ENCODE results near the gene GPR161. TPM values are rescaled to one million over a fixed set of nuclear protein-coding genes. Genes with fewer than 3 reads are reported as not detected.

The GPR161 gene
- total RNA-seq, 1 donor from 2014 or later: 11.9 TPM

DNA sequence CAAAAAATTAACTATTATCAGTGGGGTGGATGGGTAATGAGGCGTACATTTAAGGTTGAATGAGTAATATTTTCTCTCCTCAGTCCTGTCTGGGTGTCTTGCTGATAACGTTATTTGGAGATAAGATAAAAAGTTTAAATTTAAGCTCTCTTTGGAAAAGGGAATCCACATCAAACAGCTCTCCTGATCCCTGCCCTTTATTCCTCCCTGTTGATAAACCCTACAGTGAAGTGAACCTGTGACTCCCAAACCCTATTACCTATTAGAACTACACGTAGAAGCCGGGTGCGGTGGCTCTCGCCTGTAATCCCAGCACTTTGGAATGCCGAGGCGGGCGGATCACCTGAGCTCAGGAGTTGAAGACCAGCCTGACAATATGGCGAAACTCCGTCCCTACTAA lies 9.9 kb upstream of the GPR161 start:
- DNase-seq (ENCODE audit: low read depth in 2 of 2): no peak

DNA sequence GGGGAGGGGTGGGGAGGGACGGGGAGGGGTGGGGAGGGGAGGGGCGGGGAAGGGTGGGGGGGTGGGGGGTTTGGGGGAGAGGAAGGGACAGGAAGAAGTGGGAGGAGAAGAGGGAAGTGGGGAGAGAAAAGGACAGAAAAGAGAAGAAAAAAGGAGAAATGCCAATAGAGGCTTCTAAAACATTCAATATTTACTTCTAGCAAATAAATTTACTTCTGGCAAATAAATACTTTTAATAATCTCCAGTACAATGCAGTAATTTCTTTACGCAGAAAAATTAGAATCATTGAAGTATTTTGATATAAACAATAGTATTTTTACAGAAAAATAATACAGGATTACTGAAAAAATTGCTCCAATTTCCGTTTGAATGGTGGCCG lies 9.4 kb upstream of the GPR161 start:
- DNase-seq (ENCODE audit: low read depth in 2 of 2): no peak

DNA sequence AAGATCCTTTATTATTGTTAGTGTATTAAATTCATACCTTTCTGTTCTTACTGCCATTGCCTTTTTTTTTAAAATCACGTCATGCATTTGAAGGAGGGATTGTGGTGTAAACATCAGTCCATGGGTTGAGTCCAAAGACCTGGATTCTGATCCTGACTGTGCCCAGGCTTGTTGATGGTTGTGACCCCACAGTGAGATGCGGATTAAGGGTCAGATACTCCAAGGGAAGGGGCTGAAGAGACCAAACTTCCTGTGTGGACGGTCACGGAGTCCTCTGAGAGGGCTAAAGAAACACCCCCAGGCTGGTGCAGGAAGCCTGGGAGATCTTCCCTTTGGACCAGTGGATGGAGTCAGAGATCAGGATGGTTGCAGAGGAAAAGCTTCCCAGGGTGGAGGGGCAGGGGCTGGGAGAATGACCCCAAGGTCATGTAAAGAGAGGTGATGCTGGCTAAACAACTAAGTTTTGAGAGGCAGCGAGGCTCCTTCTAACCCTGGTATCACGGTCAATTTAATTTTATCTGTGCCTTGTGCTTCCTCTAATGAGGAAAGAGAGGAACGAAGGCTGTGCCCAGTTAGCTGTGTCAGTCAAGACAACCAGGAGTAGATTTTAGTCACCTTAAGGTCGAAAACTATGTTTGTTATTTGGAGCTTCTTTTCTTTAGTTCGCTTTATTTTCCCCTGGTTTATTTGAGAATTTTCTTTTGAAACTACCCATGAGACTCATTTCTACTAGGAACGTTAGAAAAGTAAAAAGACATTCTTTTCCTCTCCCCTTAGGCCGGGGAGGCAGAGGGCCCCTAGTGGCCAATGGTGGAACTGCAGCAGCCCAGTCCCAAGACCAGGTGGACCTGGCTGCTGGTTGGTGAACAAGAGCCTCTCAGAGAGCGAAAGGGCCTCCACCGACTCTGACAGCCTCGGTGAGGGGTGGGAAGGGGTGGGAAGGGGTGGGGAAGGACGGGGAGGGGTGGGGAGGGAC lies 8.7 kb upstream of the GPR161 start:
- peak; percentile 52 to 85 for DNase-seq (ENCODE audit: low read depth in 2 of 2)

DNA sequence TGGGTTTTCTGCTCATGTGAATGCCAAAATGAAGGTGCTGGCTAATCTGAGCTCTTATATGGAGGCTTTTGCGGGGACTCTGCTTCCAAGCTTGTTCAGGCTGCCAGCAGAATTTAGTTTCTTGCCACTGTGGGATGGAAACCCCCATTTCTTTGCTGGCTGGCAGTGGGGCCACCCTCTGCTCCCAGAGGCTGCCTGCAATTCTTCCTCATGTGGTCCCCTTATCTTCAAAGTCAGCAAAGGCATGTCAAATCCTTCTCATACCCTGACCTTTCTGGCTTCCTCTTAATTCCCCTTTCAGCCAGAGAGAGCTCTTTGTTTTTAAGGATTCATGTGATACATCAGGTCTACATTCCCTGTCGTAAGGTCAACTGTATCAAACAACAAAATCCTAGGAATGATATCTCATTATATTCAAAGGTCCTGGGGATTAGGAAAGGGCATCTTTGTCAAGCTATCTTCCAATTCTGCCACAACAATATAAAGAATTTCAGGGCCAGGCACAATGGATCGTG lies 5.2 kb upstream of the GPR161 start:
- no peak for DNase-seq (ENCODE audit: low read depth in 2 of 2)

DNA sequence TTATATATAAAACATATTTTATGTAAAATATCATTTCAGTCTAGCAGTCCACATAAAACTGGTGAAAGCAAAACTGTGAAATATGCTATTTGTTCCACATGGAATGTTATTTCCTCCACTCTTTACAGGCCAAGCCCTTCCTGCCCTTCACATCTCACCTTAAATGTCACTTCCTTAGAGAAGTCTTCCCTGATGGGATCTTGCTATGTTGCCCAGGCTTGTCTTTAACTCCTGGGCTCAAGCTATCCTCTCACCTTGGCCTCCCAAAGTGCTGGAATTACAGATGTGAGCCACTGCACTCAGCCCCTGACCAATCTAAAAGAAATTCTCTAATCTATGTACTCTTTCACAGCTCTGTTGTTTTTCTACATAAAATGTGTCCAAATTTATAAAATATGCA lies 2.3 kb upstream of the GPR161 start:
- no peak for DNase-seq (ENCODE audit: low read depth in 2 of 2)

DNA sequence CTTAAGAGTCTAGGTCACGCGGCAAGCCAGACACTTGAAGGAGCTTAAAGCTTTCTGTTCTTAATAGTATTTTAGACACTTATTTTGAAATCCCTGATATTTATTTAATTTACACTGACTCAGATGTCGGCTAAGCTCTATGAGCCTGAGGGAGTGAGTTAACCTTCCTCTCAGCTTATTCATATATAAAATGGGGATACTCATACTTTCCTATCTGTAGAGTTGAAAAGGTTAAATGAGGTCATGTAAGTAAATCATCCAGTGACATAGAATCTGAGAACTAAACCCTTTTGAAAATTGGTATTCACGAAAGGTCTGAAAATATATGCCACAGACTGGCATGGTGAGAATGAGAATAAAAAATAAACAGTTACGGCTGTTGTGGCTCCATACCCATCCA lies 1.4 kb upstream of the GPR161 start:
- no peak for DNase-seq (ENCODE audit: low read depth in 2 of 2)

DNA sequence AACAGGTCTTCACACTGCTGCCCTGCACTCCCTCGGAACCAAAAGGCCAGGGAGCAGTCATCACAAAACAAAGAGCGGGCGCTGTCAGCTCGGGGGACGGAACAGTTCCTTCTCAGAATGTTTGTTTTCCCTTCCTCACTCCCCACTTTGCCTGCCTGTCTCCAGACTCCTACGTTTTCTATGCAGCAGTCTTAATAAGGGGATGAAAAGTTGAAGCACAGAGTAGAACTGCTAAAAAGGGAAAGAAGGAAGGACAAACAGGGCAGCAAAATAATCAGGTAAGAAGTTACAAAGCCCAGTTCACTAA lies 738 bp upstream of the GPR161 start:
- no peak for DNase-seq (ENCODE audit: low read depth in 2 of 2)

DNA sequence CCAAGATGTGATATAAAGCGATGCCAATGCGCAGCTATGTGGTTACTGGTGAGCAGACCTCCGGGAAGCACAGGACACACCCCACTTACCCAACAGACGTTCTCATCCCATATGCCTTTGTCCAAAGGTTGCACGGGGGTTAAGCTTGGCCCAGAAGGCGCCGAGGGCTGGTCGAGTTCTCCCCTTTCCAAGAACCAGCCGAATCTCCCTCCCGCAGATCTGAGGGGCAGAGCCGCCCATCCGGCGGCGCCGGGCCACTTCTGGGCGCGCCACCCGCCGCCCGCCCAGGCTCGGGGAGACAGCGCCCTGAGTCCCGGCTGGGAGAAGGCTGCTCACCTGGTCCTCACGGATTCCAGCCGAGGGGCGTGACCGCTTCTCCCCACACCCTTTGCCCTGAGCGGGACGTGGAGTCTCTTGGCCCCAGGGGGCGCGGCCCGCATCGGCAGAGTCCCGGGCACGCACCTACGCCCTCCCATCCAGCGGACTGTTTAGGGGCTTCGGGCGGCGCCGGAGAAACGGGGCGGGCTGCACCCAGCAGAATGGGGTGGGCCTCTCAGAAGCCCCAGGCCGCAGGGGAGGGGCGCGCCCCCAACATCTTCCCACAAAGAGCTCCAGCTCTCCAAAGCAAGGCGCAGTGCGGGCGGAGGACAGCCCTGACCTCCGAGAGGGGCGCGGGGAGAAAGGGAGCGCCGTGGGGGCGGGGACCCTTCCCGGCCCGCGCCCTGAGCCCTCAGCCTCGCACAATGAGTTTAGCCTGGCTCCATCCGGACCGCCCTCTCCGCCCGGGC lies 615 bp downstream of the GPR161 start:
- DNase-seq (ENCODE audit: low read depth in 2 of 2): peak in 1 of 2 donors; percentile 15

DNA sequence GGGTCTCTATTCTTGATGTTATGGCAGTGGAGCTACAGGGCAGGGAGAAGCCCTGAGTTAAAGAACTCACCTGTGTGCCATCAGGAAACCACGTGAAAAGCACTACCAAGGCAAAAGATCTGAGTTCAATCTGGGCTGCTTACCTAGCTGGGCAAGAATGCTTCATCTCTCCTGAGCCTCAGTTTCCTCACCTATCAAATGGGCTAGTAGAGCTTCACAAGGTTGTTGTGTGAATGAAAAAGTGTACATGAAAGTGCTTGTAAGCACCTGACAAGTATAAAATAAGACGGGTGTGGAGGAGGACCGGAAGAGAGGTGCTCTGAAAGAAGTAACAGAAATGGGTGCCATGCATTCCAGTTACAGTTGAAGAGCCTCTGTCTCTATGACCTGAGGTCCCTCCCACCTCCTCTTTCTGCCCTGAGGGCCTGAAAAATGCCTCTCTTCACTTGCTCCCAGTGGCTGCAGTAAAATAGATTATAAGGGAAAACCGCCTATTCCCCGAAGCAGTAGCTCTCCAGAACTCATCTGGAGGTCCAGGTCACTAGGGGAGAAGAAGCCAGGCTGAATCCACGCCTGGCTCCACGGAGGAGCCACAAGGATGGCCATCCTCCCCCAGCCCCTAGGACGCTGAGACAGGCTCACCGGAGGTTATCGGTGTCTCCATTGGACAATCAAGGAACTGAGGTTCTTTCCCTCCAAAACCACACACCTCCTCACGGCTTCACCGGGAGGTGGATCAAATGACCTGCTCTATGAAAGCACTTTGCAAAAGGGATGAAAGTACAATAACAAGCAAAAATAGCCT lies 1.4 kb downstream of the GPR161 start:
- no peak for DNase-seq (ENCODE audit: low read depth in 2 of 2)

DNA sequence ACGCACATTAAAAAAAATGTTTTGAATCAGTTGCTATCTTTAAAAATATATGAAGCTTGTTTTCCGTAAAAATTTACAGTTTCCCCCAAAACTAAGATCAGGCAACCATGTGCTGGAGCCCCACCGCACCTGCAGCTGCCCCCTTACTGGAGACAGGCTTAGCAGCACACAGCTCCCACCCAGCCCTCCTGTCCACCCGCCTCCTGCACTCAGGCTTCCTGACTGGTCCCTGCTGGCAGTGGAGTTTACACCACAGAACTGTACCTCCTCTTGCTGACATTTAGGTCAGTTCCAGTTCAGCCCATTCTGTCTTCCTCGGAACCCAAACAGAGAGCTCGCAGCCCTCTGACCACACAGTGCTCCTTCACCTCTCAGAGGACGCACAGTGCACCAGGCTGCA lies 2.1 kb downstream of the GPR161 start:
- DNase-seq (ENCODE audit: low read depth in 2 of 2): no peak

DNA sequence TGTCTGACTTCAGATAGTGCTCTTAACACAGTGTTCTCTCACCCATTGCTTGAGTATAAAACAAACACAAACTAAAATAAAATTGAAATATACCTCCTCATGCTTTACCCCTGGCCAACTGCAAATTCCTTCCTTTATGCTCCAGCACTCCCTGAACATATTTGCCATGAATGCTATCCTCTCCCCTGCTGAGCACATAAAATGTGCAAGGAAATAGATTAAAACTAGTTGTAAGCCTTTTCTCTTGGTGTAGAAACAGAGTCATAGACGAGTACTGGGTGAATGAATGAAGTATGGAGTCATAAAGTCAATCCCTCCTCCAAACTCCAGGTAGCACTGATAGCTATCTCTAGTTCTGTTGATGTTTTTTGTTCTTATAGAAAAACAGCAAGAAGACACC lies 2.6 kb downstream of the GPR161 start:
- DNase-seq (ENCODE audit: low read depth in 2 of 2): no peak

DNA sequence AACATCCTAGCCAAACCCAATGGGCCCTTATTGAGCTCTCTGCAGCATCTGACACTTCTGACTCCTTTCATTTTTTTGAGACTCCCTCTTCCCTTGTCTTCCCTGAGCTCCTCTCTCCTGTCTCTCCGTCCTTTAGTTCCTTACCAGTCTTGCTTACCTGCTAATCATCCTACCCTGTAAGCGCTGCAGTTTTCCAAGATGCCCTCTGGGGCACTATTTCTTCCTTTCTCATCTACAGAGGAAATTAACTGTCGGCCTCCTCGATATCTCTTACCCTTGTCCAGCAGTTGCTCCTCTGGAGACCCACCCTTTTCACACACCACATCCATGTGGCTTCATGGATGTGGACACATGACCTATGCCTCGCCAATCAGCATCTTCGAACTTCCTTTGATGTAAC lies 6.8 kb downstream of the GPR161 start:
- no peak for DNase-seq (ENCODE audit: low read depth in 2 of 2)

DNA sequence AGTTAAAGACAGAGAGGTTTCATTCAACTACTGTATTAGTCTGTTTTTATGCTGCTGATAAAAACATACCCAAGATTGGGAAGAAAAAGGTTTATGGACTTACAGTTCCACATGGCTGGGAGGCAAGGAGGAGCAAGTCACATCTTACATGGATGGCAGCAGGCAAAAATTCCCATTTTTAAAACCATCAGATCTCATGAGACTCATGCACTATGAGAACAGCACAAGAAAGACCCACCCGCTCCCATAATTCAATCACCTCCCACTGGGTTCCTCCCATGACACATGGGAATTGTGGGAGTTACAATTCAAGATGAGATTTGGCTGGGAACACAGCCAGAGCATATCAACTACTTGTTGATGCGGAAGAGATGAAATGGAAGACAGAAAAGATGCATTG lies 9.2 kb downstream of the GPR161 start:
- DNase-seq (ENCODE audit: low read depth in 2 of 2): no peak

DNA sequence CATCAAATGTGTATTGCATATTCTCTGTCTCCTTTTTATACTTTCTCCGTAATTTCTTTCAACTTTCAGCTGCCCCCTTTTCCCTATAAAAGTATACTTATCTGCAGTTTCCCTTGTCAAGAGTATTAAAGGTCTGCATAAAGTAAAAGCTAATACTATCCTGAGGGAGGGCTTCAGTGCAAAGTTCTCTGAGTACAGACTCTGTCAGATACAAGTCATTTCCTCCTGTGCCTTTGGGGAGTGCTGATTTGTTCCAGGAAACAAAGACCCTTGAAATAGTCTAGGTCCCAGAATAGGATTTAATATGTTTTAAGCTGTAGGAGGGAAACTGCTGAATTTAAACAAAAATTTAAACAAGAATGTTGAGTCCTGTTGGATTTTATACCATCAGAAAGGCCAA lies 11.7 kb downstream of the GPR161 start:
- no peak for DNase-seq (ENCODE audit: low read depth in 2 of 2)

DNA sequence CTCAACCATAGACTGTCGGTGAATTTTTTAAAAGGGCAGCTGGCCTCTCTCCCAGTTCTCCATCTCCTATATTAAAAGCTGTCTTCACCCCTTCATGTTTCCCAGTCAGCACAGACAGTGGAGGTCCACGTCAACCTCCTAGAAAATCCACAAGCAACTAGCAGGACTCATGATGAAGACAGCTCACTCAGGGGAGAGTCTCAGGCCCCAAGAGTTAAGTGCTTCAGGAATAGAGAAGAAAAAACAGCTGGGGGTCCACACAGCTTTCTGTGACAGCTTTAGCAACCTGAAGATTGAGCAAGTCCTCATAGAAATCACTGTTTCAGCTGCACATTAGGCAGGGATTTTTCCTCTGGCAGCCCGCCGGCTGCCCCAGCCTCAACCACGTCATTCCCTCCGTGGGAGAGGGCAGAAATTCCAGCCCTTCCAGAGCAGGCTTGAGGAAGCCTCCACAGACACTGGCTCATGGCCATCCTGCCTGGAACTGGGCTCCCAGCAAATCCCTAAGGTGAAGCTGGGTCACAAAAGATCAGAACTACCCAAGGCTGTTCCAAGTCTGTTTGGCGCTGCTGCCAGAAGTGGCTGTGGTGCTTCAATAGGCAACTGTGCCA lies 15.2 kb downstream of the GPR161 start:
- no peak for DNase-seq (ENCODE audit: low read depth in 2 of 2)

DNA sequence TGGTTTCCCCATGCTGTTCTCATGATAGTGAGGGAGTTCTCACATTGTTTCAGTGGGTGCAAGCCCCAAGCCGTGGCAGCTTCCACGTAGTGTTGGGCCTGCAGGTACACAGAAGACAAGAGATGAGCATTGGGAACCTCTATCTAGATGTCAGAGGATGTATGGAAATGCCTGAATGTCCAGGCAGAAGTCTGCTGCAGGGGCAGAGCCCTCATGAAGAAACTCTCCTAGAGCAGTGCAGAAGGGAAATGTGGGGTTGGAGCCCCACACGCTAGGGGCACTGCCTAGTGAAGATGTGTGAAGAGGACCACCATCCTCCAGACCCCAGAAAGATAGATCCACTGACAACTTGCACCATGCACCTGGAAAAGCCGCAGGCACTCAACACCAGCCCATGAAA lies 17.0 kb downstream of the GPR161 start:
- no peak for DNase-seq (ENCODE audit: low read depth in 2 of 2)

DNA sequence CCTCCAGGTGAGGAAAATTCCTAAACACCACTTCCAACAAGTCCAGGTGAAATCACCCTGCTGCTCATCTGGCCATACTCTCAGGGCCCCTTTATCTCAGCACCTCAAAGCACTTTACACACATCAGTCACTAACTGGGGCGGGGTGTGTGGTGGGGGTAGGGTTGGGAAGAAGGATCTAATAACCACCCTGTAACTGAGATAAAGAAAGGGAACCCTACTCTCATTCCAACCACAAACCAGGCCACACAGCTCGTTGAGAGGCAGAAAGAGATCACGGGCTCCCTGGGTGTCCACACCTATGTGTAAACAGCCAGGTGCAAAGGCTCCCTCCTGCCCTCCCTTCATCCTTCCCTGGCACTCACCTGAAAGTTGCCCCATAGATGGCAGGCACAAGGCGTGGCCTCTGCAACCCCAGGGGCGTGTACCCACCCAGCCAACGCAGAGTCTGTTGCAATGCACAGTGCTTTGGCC lies 20.4 kb downstream of the GPR161 start:
- DNase-seq (ENCODE audit: low read depth in 2 of 2): no peak

DNA sequence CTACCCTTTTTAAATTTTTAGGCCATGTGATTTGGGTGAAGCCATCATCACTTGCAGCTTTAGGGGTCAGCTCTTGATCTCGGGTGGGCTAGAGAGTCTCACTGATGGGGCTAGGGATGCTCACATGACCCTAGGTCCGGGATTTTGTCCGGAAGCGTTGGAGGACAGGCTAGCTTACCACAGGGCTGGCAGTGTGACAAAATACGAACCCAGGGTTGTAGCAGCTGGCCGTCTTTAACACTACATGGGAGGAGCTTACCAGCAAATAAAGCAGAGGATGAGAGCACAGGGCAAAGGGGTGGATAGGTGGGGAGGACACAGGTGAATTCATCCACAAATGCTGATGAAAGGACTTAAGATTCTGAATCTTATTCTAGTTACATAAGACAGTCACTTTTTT lies 21.9 kb downstream of the GPR161 start:
- no peak for DNase-seq (ENCODE audit: low read depth in 2 of 2)

DNA sequence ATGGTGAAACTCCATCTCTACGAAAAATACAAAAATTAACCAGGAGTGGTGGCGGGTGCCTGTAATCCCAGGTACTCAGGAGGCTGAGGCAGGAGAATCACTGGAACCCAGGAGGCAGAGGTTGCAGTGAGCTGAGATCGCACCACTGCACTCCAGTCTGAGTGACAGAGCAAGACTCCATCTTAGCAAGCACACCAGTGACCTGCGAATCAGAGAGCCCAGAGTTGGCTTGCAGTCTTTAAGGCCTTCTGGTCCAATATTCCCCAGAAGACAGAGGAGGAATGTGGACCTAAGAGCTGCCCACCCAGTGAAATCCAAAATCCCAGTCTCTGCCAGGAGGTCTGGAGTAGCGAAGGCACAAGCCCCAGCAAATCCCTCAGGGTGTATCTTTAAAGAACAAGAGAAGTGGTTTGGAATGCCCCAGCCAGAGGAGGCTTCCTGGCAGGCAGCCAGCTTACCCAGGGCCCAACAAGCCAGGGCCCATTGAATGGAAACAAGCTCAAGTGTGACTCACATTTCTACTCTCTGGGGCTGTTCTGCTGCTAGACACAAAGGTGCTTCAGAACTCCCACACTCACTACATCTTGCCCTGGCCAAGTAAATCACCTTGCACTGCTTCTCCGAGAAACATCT lies 23.9 kb downstream of the GPR161 start:
- peak; percentile 7 to 83 for DNase-seq (ENCODE audit: low read depth in 2 of 2)

DNA sequence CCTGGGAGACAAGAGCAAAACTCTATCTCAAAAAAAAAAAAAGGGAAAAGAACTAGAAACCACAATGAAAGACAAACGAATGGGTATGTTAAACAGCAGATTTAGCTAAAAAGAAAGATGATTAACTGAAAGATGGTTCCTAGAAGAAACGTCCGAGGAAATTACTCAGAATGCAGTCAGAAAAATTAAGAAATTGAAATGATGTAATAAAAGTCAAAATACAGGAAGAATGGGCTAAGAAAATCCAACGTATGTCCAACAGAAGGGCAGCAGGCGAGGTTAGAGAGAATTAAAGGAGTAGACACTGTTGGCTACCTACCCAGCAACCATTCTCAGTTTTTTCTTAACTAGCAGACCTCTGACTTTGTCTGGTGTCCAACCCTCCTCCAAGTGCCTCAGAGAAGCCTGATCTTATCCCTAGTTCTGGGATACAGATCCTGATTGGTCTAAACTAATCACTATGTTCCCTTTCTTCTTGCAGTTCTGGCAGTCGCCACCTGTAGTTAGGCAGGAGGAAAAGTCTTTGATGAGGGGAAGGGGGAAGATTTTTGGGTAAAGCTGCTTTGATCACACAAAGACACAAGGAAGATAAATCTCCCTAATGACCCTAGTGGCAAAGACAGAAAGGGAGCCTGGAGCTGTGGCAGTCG lies 25.7 kb downstream of the GPR161 start:
- DNase-seq (ENCODE audit: low read depth in 2 of 2): no peak

All from dermis microvascular lymphatic vessel endothelial cell (primary cell).